Lower lobe of right lung (tissue), 2 donors: ENCODE data around the gene MEX3C. TPM values are rescaled to one million over a fixed set of nuclear protein-coding genes. Genes with fewer than 3 reads are reported as not detected.

Experiments used
- ATAC-seq, 2 donors: fragments of 200-7000 bp; cut with Tn5 transposase; one replicate each; pipeline ENCODE4 v1.9.1; 2020 to 2022; ENCODE audit warnings: mild to moderate bottlenecking in 2 of 2, moderate library complexity in 2 of 2
- DNase-seq: peaks from one replicate; pipeline ENCODE4 v3.0.0-alpha.2; 2020
- H3K27ac ChIP-seq: fragments of 200-600 bp; one replicate; pipeline ENCODE4 v1.8.0; 2022
- H3K27me3 ChIP-seq: fragments of 200-600 bp; one replicate; pipeline ENCODE4 v1.8.0; 2022; ENCODE audit warnings: low read depth
- H3K36me3 ChIP-seq: fragments of 200-600 bp; one replicate; pipeline ENCODE4 v1.8.0; 2022; ENCODE audit warnings: mild to moderate bottlenecking
- H3K4me1 ChIP-seq: fragments of 200-600 bp; one replicate; pipeline ENCODE4 v1.8.0; 2022
- H3K4me3 ChIP-seq: fragments of 200-600 bp; one replicate; pipeline ENCODE4 v1.8.0; 2022; ENCODE audit warnings: mild to moderate bottlenecking
- H3K9me3 ChIP-seq: fragments of 200-600 bp; one replicate; pipeline ENCODE4 v1.8.0; 2022
- CTCF ChIP-seq: fragments of 200-600 bp; IDR thresholded peaks from one replicate; pipeline ENCODE4 v1.8.0; 2022; ENCODE audit warnings: antibody characterized with exemption, mild to moderate bottlenecking
- intact Hi-C: fragments of 100-400 bp; cut with DNase I; formaldehyde crosslinking; loops from one replicate; pipeline ENCODE4 v1.11.0; 2022
- total RNA-seq: library from RNA; stranded (reverse); fragmentation: NEBNext Ultra II Directional; extraction: Animal tissue kit (Norgen Biotek cat#: 25700); gene quantifications from one replicate; pipeline ENCODE4 v1.2.1, GENCODE V29; 2021
- donor health status: DM: no; HTN: yes; CAD: no; lungs with severe emphysema.

Gene MEX3C
- total RNA-seq, 1 donor from 2014 or later: 21.2 TPM

DNA sequence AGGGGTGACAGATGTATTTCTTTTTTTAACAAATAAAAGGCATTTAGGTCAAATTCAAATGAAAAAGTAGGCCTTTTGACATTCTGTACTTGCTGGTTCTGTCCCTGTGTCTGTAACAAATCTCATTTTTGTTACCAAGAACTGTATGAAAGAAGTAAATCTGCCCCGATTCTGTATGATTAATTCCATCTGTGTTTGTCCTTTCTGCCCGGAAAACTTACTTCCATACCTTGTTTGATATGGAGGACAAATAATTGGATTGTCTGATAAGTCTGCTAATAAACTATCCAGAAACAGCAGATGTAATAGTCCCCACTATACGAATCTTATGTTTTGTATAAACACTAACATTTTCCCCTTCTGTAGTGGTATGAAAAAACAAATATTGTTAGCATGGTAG is 69.8 kb downstream of the MEX3C start:
- intact Hi-C loops: no loop called here
- ATAC-seq (no peak), DNase-seq (no peak)
- H3K36me3 ChIP-seq: no peaks in the 10 kb centered on the region
- H3K4me3 ChIP-seq: no peak overlapping the region
- H3K4me1 ChIP-seq: no peaks in the 10 kb centered on the region
- H3K27ac ChIP-seq: no peak overlapping the region
- H3K27me3 ChIP-seq: no peaks in the 10 kb centered on the region
- H3K9me3 ChIP-seq: no peaks in the 10 kb centered on the region
- TF ChIP-seq CTCF: no peak

GRCh38 chr18:51125976-51126375 is 71.5 kb downstream of the MEX3C start:
- H3K4me1 ChIP-seq: no peaks in the 10 kb centered on the region
- H3K27ac ChIP-seq: no peak overlapping the region
- no peak for ATAC-seq
- H3K27me3 ChIP-seq: no peaks in the 10 kb centered on the region
- intact Hi-C loops: no loop called here
- TF ChIP-seq CTCF: no peak
- H3K9me3 ChIP-seq: no peaks in the 10 kb centered on the region
- H3K36me3 ChIP-seq: no peaks in the 10 kb centered on the region
- H3K4me3 ChIP-seq: no peak overlapping the region
- no peak for DNase-seq

Other genes starting within 250 kb of the MEX3C start
- gene ELAC1, start 229.6 kb downstream of the MEX3C start, total RNA-seq: 7.7 TPM
- gene SMAD4, start 167.5 kb downstream of the MEX3C start, total RNA-seq: 97.8 TPM